CD4-positive, alpha-beta T cell treated with Interleukin-17A for 1 hour (primary cell): Measurements from ENCODE around the gene RIMS4.

Experiments used
- DNase-seq: peaks from one replicate; pipeline ENCODE4 v3.0.0-alpha.2; 2020

The RIMS4 gene

GRCh38 chr20:44715499-44716308, 94.6 kb downstream of the RIMS4 start:
- DNase-seq = no peak

DNA sequence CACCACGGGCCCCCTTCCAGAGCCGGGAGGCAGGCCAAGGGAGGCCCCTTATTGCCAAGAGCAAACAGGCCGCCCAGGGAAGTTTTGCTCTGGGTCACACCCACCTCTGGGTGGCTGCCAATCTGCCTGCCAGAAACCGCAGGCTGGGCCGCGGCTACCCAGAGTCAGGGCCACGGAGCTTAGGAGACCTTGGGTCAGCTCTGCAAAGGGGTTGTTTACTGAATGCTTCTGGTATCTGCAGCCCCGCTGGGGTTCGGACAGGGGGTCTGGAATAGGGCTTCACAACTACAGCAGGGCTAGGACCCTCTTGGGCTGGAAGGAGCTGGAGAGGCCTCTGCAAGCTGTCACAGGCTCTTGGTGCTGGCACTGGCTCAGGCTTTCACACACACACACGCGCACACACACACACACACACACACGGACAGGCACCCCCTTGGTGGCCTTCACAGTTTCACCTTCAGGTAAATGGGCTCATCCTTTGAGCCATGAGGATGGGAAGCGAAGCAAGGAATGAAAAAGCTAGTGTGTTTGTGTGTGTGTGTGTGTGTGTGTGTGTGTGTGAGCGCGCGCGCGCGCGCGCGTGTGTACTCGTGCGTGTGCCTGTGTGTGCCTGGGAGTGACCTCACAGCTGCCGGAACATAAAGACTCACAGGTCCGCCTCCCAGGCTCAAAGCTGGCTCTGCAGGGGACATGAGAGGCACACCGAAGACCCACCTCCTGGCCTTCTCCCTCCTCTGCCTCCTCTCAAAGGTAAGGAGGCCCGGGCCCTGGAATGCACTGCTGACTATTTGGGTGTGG, 95.4 kb downstream of the RIMS4 start, which contains the start of gene CCN5:
Gene CCN5 (plus strand): TSS at position 669 of the 798 bp plus-strand sequence. CDS start 22 bp downstream, at position 691.
- DNase-seq = no peak

- no peak for DNase-seq
These were observed 96.1 kb downstream of the RIMS4 start for GRCh38 chr20:44714102-44714700.

DNA sequence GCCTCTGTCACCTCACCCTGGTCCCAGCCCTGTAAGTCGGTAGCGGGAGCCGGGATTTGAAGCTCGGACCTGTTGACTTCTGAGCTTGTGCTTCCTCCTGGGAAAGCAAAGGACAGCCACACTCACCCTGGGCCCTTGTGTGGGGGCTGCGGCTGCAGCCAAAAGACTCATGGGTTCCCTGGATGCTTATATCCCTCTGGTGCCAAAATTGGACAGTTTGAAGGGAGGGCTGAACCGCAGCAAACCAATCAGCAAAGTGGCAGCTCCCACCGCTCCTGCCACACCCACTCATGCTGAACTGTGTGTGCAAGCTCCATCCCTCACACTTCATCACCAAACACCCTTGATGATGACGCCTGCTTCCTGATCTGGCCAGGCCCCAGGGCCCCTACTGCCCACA, 99.1 kb downstream of the RIMS4 start:
- DNase-seq = no peak

- no peak for DNase-seq
These were observed 100.5 kb downstream of the RIMS4 start for GRCh38 chr20:44709797-44710196.

DNA sequence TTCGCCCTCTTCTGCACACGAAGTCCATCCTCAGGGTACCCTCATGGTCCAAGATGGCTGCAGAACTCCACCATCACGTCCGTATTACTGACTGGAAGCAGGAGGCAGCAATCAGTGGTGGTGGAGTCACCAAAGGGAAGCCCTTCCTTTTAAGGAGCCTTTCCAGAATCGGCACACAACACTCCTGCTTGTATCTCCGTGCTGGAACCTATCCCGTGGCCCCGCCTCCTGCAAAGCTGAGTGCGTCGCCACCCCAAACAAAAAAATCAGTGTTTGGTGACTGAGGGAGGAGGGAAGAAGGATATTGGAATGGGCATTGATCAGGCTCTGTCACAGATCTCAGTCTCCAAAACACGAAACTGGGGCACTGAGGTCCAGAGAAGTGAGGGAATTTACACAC, 101.0 kb downstream of the RIMS4 start:
- no peak for DNase-seq

DNA sequence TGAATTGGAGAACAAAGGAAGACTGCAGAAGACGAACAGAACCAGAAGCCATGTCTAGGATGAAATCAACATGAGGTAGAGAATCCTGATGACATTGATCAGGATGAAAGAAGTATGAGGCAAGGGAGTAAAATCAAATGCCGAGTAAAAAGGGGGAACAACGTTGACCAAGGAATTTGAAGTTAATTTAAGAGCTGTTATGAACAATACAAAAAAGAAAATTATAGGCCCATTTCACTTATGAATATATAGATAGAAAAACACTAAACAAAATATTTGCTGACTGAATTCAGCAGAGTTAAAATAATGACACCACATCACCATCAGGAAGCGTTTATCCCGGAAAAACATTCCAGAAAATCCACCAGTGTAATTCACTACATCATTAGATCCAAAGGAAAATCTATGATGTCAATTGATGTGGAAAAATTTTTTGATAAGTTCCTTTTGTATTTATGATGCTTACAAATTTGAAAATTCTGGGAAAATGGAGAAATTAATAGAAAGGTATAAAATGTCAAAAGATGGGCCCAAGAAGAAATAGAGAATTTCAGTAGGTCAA, 103.2 kb downstream of the RIMS4 start:
- no peak for DNase-seq

GRCh38 chr20:44706301-44707017, 103.9 kb downstream of the RIMS4 start:
- no peak for DNase-seq

DNA sequence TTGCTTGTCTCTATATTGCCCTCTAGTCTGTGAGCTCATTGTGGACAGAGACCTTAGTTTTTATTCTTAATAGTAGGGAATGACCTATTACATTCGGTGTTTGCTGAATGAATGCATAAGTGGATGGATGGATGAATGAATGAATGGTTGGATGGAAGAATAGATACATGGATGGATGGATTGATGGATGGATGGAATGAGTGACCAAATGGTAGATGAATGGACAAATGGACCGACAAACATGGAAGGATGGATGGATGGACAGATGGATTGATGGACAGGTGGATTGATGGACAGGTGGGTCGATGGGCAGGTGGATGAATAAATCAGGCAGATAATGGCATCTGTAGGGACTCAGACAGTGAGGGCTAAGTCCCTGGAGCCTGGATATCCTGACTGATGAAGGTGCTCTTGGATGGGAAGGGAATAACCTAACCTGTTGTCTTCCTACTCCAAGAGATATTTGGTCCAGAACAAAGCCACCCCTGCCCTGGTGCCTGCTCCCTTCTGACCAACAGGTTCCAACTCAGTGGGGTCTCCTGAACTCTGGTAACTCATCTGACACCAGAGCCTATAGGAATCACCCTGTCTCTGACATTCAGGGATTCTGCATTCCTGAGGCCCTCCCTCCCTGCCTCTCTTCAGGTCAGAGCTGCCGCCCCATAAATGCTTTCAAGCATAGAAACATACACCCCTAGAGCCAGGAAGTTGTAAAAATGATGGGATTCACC, 104.8 kb downstream of the RIMS4 start:
- DNase-seq = no peak

DNA sequence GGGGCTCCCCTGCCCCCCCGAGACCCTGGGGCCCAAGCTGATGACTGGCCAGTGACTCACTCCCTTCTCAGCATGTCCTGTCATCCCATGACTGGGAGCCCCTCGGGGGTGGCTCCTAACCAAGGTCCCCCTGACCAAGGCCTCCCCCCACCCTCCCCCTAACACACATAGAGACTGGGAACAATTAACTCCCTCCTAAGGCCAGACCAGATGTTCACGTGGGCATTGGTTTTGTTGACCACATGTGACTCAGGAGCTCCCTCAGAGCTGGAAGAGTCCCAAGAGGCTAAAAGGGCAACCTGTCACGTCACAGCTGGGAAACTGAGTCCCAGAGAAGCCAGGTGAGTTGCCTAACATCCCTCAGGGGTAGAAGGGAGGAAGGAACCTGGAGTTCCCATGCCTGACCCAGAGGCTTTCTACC, 105.8 kb downstream of the RIMS4 start:
- no peak for DNase-seq

GRCh38 chr20:44703956-44704488, 106.3 kb downstream of the RIMS4 start:
- no peak for DNase-seq

DNA sequence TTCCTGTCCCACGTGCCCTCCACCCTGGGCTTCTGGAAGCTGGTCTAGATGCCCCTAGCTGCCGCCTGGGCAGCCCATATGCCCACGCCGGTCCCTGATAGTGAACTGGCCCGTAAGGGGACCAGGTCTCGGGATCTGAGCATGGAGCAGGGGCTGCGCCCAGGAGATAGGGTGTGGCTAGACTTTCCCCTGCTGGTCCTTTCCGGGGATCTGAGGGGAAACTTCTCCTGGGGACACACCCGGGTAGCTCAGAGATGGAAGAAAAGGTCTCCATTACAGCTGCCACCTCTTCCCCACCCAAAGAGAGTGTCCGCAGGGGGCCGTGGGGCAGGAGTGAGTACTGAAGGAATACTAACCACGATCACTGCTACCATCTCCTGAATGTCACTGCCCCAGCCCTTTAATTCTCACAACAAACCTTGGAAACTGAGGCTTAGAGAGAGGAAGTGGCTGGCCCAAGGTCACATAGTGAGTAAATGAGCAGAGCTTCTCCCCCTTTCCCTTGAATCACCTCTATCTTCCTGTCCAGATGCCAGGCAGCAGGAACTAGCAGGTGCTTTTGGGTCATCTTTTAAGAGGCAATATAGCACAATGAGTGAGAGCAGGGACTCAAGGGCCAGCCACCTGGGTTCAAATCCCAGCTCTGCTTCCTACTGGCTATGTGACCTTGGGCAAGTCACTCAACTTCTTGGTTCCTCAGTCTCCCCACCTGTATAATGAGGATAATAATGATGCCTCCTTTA, 107.0 kb downstream of the RIMS4 start:
- no peak for DNase-seq

GRCh38 chr20:44702776-44703175, 107.6 kb downstream of the RIMS4 start:
- DNase-seq = no peak

DNA sequence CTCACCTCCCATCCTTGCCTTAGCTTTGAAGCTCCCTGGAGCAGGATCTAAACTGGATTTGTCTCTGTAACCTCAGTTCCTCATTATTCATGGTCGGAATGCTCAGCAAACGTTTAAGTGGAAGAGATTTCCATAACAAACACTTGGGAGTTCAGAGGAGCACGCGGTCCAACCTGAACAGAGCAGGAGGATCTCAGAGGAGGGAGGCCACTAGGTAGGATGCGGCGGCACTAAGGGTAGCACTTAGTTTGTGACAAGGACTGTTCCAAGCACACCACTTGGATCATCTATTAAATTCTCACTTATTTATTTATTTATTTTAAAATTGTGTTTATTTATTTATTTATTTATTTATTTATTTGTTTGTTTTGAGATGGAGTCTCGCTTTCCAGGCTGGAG, 108.5 kb downstream of the RIMS4 start:
- no peak for DNase-seq
